Gastrocnemius medialis (tissue), 4 donors: ENCODE measurements around the gene ROBO4.

Experiments used
- CTCF ChIP-seq, 5 experiments: fragments of 450-650 bp in 3 of 5; fragments of 200-600 bp in 2 of 5; sonication (generic) in 2 of 5; IDR thresholded peaks in 4 of 5; conservative IDR thresholded peaks in 1 of 5; 1 replicate in 4 of 5; 2 replicates in 1 of 5; pipeline ENCODE4 v1.5.1; 2016 to 2019; ENCODE audit warnings: antibody characterized with exemption in 5 of 5, mild to moderate bottlenecking in 3 of 5, moderate library complexity in 3 of 5
- POLR2A ChIP-seq, 2 donors: fragments of 450-650 bp; IDR thresholded peaks; one replicate each; pipeline ENCODE4 v1.6.1; 2017; ENCODE audit warnings: antibody characterized with exemption in 2 of 2, mild to moderate bottlenecking in 2 of 2, moderate library complexity in 2 of 2

- TF ChIP-seq CTCF (IDR thresholded peaks at IDR 0.05 in 4 of 5, conservative IDR thresholded peaks at IDR 0.05 in 1 of 5) (no peak), POLR2A (IDR thresholded peaks at IDR 0.05) (no peak)
Measured at GRCh38 chr11:124841201-124841600, 56.5 kb downstream of the ROBO4 start.
